HepG2 (cell line): ENCODE data around the gene EFNA2. TPM values are rescaled to one million over a fixed set of nuclear protein-coding genes. Genes with fewer than 3 reads are reported as not detected.

ENCODE experiments used
- ATAC-seq: fragments of 200-7000 bp; cut with Tn5 transposase; 3 replicates; pipeline ENCODE4 v1.9.1; 2020; ENCODE audit warnings: mild to moderate bottlenecking, moderate library complexity
- BruUV-seq: library from RNA; stranded (reverse); fragments of 400-500 nt; replicated peaks from 2 replicates; lab custom pipeline; 2021; lab: Mats Ljungman, UMichigan
- CTCF ChIA-PET: fragments of 300-600 bp; formaldehyde crosslinking; extraction: SDS; loops from one replicate; lab custom pipeline; 2021; ENCODE audit warnings: low total read pairs, inconsistent platforms, low intra/inter-chr PET ratio; lab: Yijun Ruan, JAX
- POLR2A ChIA-PET: fragments of 350-600 bp; sonication (Branson Sonifier 250); formaldehyde crosslinking; loops from one replicate; lab custom pipeline; 2020; ENCODE audit warnings: antibody characterized with exemption, inconsistent platforms; lab: Yijun Ruan, JAX
- DNase-seq: peaks from one replicate; pipeline ENCODE4 v3.0.0-alpha.2; 2015; ENCODE audit warnings: low spot score
- FAIRE-seq: peaks from 3 replicates; lab custom pipeline; 2011; peaks lifted over from hg19 to GRCh38; lab: Jason Lieb, UNC
- H2AFZ ChIP-seq: one replicate; pipeline ENCODE4 v1.6.1; 2011; ENCODE audit warnings: low read length, inconsistent platforms
- H3K27ac ChIP-seq: fragments of 300-600 bp; 3 replicates; pipeline ENCODE4 v1.8.0; 2011; ENCODE audit warnings: mixed run types, mild to moderate bottlenecking, mixed read lengths, low read length, inconsistent platforms; ENCODE audit not compliant: insufficient read depth; ENCODE audit errors: extremely low read length
- H3K27me3 ChIP-seq, 2 experiments: fragments of 200-600 bp in 1 of 2; 2 replicates in 1 of 2; 3 replicates in 1 of 2; pipeline versions ENCODE4 v1.6.0 to v1.8.0; 2011; ENCODE audit warnings: low read length in 2 of 2, mild to moderate bottlenecking in 2 of 2, moderate library complexity in 2 of 2, inconsistent platforms in 1 of 2; ENCODE audit not compliant: insufficient read depth in 2 of 2, control insufficient read depth in 1 of 2
- H3K36me3 ChIP-seq, 2 experiments: fragments of 200-600 bp in 1 of 2; replicated peaks in 1 of 2; 2 replicates in 1 of 2; 3 replicates in 1 of 2; pipeline versions ENCODE4 v1.5.1 to v1.8.0; 2011; ENCODE audit warnings: low read length in 2 of 2, inconsistent platforms in 1 of 2; ENCODE audit not compliant: insufficient read depth in 2 of 2, control insufficient read depth in 1 of 2
- H3K4me1 ChIP-seq: 2 replicates; pipeline ENCODE4 v1.5.1; 2012; ENCODE audit warnings: low read length, inconsistent platforms; ENCODE audit not compliant: insufficient read depth
- H3K4me2 ChIP-seq: 2 replicates; pipeline ENCODE4 v1.6.0; 2011; ENCODE audit warnings: low read depth, low read length, inconsistent platforms
- H3K4me3 ChIP-seq, 3 experiments: fragments of 200-600 bp in 1 of 3; sonication (generic), shearing (Covaris generic) in 1 of 3; replicated peaks in 1 of 3; 2 replicates each; pipeline ENCODE4 v1.5.1; 2011 to 2016; ENCODE audit warnings: low read length in 3 of 3, inconsistent platforms in 2 of 3, low read depth in 2 of 3, mild to moderate bottlenecking in 2 of 3, control low read depth in 1 of 3, mixed read lengths in 1 of 3; ENCODE audit not compliant: insufficient read depth in 1 of 3
- H3K79me2 ChIP-seq: one replicate; pipeline ENCODE4 v1.6.1; 2011; ENCODE audit warnings: low read length, inconsistent platforms; ENCODE audit not compliant: insufficient read depth
- H3K9ac ChIP-seq: 2 replicates; pipeline ENCODE4 v1.6.0; 2011; ENCODE audit warnings: mild to moderate bottlenecking, low read depth, low read length, inconsistent platforms; ENCODE audit not compliant: insufficient read depth
- H3K9me3 ChIP-seq: 2 replicates; pipeline ENCODE4 v1.5.1; 2012; ENCODE audit warnings: mild to moderate bottlenecking, low read length
- H4K20me1 ChIP-seq: 2 replicates; pipeline ENCODE4 v1.6.0; 2011; ENCODE audit warnings: inconsistent platforms, mild to moderate bottlenecking, low read length, moderate library complexity; ENCODE audit not compliant: insufficient read depth
- AFF4 ChIP-seq: sonication (generic); formaldehyde crosslinking; IDR thresholded peaks from 2 replicates; pipeline ENCODE4 v1.4.0; 2020; ENCODE audit warnings: missing genetic modification reagents
- AGO1 ChIP-seq: fragments of 200-400 bp; formaldehyde crosslinking; IDR thresholded peaks from 2 replicates; pipeline ENCODE4 v1.6.1; 2017; ENCODE audit warnings: mild to moderate bottlenecking, low read depth, low read length, moderate library complexity; ENCODE audit not compliant: poor library complexity, severe bottlenecking
- GABPB1 ChIP-seq: IDR thresholded peaks from 2 replicates; pipeline ENCODE4 v1.6.1; 2016; ENCODE audit warnings: mild to moderate bottlenecking, missing genetic modification reagents, moderate library complexity, missing compliant biosample characterization
- KLF16 ChIP-seq, 2 experiments: sonication (generic) in 1 of 2; formaldehyde crosslinking in 1 of 2; IDR thresholded peaks; 2 replicates each; pipeline versions ENCODE4 v1.6.1 to v1.8.0; 2016 to 2023; ENCODE audit warnings: missing genetic modification reagents in 2 of 2, missing compliant biosample characterization in 1 of 2
- NFRKB ChIP-seq: fragments of 450-650 bp; IDR thresholded peaks from 2 replicates; pipeline ENCODE4 v1.6.1; 2017
- ZHX2 ChIP-seq, 2 experiments: sonication (generic) in 1 of 2; formaldehyde crosslinking in 1 of 2; IDR thresholded peaks; 2 replicates each; pipeline versions ENCODE4 v1.6.1 to v1.9.0; 2014 to 2022; ENCODE audit warnings: antibody characterized with exemption in 1 of 2, borderline replicate concordance in 1 of 2, inconsistent platforms in 1 of 2, low read depth in 1 of 2, missing genetic modification reagents in 1 of 2
- ZNF510 ChIP-seq: sonication (generic); formaldehyde crosslinking; IDR thresholded peaks from 2 replicates; pipeline ENCODE4 v1.4.0; 2020; ENCODE audit warnings: low read depth, mild to moderate bottlenecking, missing genetic modification reagents
- ZNF773 ChIP-seq: sonication (generic); formaldehyde crosslinking; IDR thresholded peaks from 2 replicates; pipeline ENCODE4 v1.4.0; 2020; ENCODE audit warnings: missing genetic modification reagents, borderline replicate concordance
- WGBS: methylation state at CpG from one replicate; pipeline ENCODE4 v1.1.6; 2017; ENCODE audit warnings: low lambda C conversion rate; 5-methylcytosine and 5-hydroxymethylcytosine counted together
- in situ Hi-C: cut with HindIII; loops from 2 replicates; pipeline ENCODE4 v1.10.0; 2017; ENCODE audit warnings: low pct_unique_long_range_greater_than_20kb; ENCODE audit not compliant: extremely low pct_ligation_motif_present
- intact Hi-C: fragments of 100-400 bp; cut with micrococcal nuclease; formaldehyde crosslinking; loops from one replicate; pipeline ENCODE4 v1.10.0; 2022; ENCODE audit not compliant: unreplicated experiment
- polyA plus RNA-seq, 8 experiments: library from polyadenylated mRNA; depleted of rRNA in 3 of 8; stranded (reverse) in 7 of 8; unstranded in 1 of 8; fragments of >200 nt; fragmentation: Illumina TruSeq in 4 of 8; extraction: Trizol in 4 of 8; gene quantifications; 2 replicates each; pipeline versions ENCODE4 v1.2.1 to v1.2.3, GENCODE V29; 2011 to 2016; ENCODE audit warnings: low read depth in 4 of 8, missing spikeins in 1 of 8, mixed read lengths in 1 of 8; ENCODE audit not compliant: insufficient read depth in 1 of 8
- total RNA-seq, 5 experiments: library from RNA; depleted of rRNA; stranded (reverse); fragments of >200 nt; fragmentation: Illumina TruSeq; extraction: Trizol; gene quantifications; 2 replicates each; pipeline ENCODE4 v1.2.3, GENCODE V29; 2016; ENCODE audit warnings: low read depth in 1 of 5
- TF ChIP-seq, protein P1 (sequence below): sonication (generic); formaldehyde crosslinking; IDR thresholded peaks from 2 replicates; pipeline ENCODE4 v1.4.0; 2020; ENCODE audit warnings: low read depth, missing genetic modification reagents

The EFNA2 gene
- total and polyA plus RNA-seq, 2 of the 13 experiments (the other 11 are each of a cell fraction or from before 2014, with no cell fraction given), result 6.0 to 9.9 TPM

GRCh38 chr19:1237027-1237659 lies 48.5 kb upstream of the EFNA2 start:
- H4K20me1 ChIP-seq, result no peaks in the 10 kb centered on the region
- DNase-seq (no peak), ATAC-seq (no peak), FAIRE-seq (no peak)
- BruUV-seq, result no TSS peak
- no peak overlapping the region for H2AFZ ChIP-seq
- no peaks in the 10 kb centered on the region for H3K9me3 ChIP-seq
- ChIA-PET POLR2A (no interaction called here), CTCF (no interaction called here)
- in situ Hi-C loops (no loop called here), intact Hi-C loops (no loop called here)
- 39% methylated on average over 26 of the region's 60 CpGs for WGBS
- H3K4me3 ChIP-seq, result peak overlapping the region; percentile 50 to 77 (median 77); a peak in 5 of 6 replicates
- peak overlapping the region; percentile 91 for H3K4me2 ChIP-seq
- peaks cover 39% of the 10 kb centered on the region for H3K4me1 ChIP-seq
- H3K36me3 ChIP-seq, result peaks cover 0 to 3% of the 10 kb centered on the region in 2 experiments; a peak in 1 of 5 replicates
- no peaks in the 10 kb centered on the region for H3K27me3 ChIP-seq
- H3K79me2 ChIP-seq, result peaks cover 4% of the 10 kb centered on the region
- no peak overlapping the region for H3K27ac ChIP-seq
- H3K9ac ChIP-seq, result peak overlapping the region; percentile 64; the same call in 1 of the 2 replicates
- TF ChIP-seq ZNF773 (CRISPR knock-in tag), result no peak
- peak; percentile 32; the same call in 1 of the 2 replicates for TF ChIP-seq GABPB1 (CRISPR knock-in tag)
- TF ChIP-seq AGO1, result no peak
- no peak for TF ChIP-seq NFRKB
- TF ChIP-seq, protein P1, sequence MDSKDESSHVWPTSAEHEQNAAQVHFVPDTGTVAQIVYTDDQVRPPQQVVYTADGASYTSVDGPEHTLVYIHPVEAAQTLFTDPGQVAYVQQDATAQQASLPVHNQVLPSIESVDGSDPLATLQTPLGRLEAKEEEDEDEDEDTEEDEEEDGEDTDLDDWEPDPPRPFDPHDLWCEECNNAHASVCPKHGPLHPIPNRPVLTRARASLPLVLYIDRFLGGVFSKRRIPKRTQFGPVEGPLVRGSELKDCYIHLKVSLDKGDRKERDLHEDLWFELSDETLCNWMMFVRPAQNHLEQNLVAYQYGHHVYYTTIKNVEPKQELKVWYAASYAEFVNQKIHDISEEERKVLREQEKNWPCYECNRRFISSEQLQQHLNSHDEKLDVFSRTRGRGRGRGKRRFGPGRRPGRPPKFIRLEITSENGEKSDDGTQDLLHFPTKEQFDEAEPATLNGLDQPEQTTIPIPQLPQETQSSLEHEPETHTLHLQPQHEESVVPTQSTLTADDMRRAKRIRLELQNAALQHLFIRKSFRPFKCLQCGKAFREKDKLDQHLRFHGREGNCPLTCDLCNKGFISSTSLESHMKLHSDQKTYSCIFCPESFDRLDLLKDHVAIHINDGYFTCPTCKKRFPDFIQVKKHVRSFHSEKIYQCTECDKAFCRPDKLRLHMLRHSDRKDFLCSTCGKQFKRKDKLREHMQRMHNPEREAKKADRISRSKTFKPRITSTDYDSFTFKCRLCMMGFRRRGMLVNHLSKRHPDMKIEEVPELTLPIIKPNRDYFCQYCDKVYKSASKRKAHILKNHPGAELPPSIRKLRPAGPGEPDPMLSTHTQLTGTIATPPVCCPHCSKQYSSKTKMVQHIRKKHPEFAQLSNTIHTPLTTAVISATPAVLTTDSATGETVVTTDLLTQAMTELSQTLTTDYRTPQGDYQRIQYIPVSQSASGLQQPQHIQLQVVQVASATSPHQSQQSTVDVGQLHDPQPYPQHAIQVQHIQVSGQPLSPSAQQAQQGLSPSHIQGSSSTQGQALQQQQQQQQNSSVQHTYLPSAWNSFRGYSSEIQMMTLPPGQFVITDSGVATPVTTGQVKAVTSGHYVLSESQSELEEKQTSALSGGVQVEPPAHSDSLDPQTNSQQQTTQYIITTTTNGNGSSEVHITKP (CRISPR knock-in tag), result no peak
- no peak for TF ChIP-seq KLF16 (CRISPR knock-in tag; IDR thresholded peaks at IDR 0.05)
- TF ChIP-seq ZNF510 (CRISPR knock-in tag), result no peak
- TF ChIP-seq ZHX2 (IDR thresholded peaks at IDR 0.05; ENCODE audit: low read depth), result no peak
- TF ChIP-seq ZHX2 (CRISPR knock-in tag; IDR thresholded peaks at IDR 0.05; ENCODE audit: borderline replicate concordance), result no peak
- TF ChIP-seq AFF4 (CRISPR knock-in tag), result no peak
